ENCODE results near the gene PEX11B.

Gene PEX11B

DNA sequence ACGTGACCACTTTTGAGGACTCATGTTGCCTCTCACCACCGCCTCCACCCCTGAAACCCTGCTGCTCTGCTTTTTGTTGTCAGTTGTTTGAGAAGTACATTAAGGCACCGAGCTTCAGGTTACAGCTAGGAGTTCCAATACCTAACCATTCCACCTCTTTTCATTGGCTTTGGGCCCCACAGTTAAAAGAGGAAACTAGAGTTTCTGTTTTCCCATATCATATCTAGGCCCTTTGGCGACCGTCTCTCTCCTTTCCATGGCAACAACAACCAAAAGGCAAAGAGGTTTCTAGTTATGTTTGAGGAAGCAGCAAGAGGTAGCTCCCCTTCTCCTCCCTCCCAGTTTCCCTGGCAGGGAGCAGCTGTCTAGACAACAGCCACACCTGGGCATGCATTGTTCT, 38.7 kb downstream of the PEX11B start:
- DNase-seq, result peak; percentile 25 to 63 (median 61)
- WGBS (ENCODE audit: insufficient coverage), result 89% methylated on average over 3 of the region's 5 CpGs
- Histone ChIP-seq H3K27me3 (replicated peaks in 2 of 5; ENCODE audit: control insufficient read depth in 4 of 5, insufficient read depth in 5 of 5, low read length in 4 of 5) (peaks cover 0 to 5% (median 0%) of the 10 kb centered on the region in 5 experiments), H3K36me3 (ENCODE audit: control insufficient read depth in 4 of 4, insufficient read depth in 4 of 4, low read length in 3 of 4) (no peaks in the 10 kb centered on the region), H3K4me1 (ENCODE audit: control extremely low read depth in 1 of 4, control insufficient read depth in 4 of 4, insufficient read depth in 4 of 4, low read length in 3 of 4) (peaks cover 4 to 14% (median 7%) of the 10 kb centered on the region in 4 experiments), H3K4me3 (ENCODE audit: control insufficient read depth in 1 of 7, extremely low read depth in 1 of 7, insufficient read depth in 4 of 7, low read depth in 2 of 7, low read length in 6 of 7) (peak overlapping the region in 1 of 7 experiments; percentile 6), H3K9me3 (ENCODE audit: control extremely low read depth in 1 of 5, control insufficient read depth in 4 of 5, insufficient read depth in 2 of 5, low read depth in 1 of 5, low read length in 4 of 5) (no peaks in the 10 kb centered on the region), H3K27ac (ENCODE audit: insufficient read depth in 1 of 2, low read depth in 1 of 2, low read length in 2 of 2, poor library complexity in 1 of 2, severe bottlenecking in 2 of 2) (no peak overlapping the region)
- CTCF ChIA-PET, result interaction anchor here (1.1 to 6.6 kb wide), 5 partner anchors 12 to 32 kb away, joined by 4 to 47 read pairs (median 13); partner anchors contain the start of genes NUDT17 and PIAS3
- POLR2A ChIA-PET, result interaction anchor here (0.5 to 0.9 kb wide), 2 partner anchors 21 to 131 kb away, joined by 3 to 4 read pairs; partner anchors contain the start of gene PIAS3

DNA sequence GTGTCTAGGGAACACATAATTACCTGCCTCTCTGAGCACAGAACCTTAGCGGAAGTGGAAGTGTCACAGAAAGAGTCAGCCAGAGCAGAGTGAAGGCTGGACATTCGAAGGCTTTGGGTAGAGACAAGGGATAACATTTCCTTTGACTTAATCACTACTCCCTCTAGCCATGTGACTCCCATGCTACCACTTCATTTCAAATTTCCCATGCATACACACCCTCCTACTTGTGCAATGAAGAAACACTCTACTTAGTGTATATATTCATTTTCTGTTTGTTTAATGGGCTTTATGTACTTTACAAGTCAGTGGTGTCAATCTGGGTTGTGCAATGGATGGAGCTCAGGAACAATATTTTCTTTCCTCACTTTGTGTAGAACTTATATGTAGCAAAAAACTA, 39.8 kb downstream of the PEX11B start:
- no peaks in the 10 kb centered on the region for H3K27me3 ChIP-seq (replicated peaks in 2 of 5; ENCODE audit: control insufficient read depth in 4 of 5, insufficient read depth in 5 of 5, low read length in 4 of 5)
- ChIA-PET CTCF (interaction anchor here (1.1 to 6.6 kb wide), 4 partner anchors 13 to 31 kb away, joined by 3 to 47 read pairs (median 23); partner anchors contain the start of genes NUDT17 and PIAS3), POLR2A (no interaction called here)
- WGBS (ENCODE audit: insufficient coverage), result 100% methylated on average over 1 of the region's 2 CpGs
- H3K9me3 ChIP-seq (ENCODE audit: control extremely low read depth in 1 of 5, control insufficient read depth in 4 of 5, insufficient read depth in 2 of 5, low read depth in 1 of 5, low read length in 4 of 5), result no peaks in the 10 kb centered on the region
- H3K36me3 ChIP-seq (ENCODE audit: control insufficient read depth in 4 of 4, insufficient read depth in 4 of 4, low read length in 3 of 4), result no peaks in the 10 kb centered on the region
- no peak overlapping the region for H3K4me3 ChIP-seq (ENCODE audit: control insufficient read depth in 1 of 7, extremely low read depth in 1 of 7, insufficient read depth in 4 of 7, low read depth in 2 of 7, low read length in 6 of 7)
- DNase-seq, result no peak
- H3K4me1 ChIP-seq (ENCODE audit: control extremely low read depth in 1 of 4, control insufficient read depth in 4 of 4, insufficient read depth in 4 of 4, low read length in 3 of 4), result peaks cover 4 to 14% (median 7%) of the 10 kb centered on the region in 4 experiments
- H3K27ac ChIP-seq (ENCODE audit: insufficient read depth in 1 of 2, low read depth in 1 of 2, low read length in 2 of 2, poor library complexity in 1 of 2, severe bottlenecking in 2 of 2), result no peak overlapping the region

DNA sequence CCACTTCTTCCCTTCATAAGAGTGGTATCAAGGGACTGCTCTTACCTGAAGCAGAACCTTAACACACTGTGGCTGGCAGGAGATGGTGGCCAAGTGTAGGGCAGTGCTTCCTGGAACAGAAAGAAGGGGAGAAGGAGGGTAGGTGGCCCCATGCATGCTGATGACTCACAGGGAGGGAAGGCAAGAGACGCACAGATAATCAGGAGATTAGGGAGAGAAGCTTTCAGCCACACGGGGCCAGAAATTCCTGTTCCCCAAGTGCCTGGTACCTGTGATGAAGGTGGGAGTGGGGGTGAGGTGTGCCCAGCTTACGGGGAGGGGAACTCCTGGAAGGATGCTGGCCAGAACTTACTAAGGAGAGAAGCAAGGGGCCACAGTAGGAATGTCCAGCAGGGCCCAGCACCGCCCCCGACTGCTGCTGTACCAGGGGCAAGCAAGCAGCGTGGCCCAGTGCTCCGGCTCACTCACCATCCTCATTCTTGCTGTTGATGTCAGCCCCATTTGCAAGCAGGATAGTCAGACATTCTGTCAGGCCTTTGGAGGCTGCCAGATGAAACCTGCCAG, 40.5 kb downstream of the PEX11B start:
- no peak for DNase-seq
- CTCF ChIA-PET, result interaction anchor here (1.1 to 6.6 kb wide), 4 partner anchors 14 to 30 kb away, joined by 3 to 47 read pairs (median 23); partner anchors contain the start of genes NUDT17 and PIAS3
- WGBS (ENCODE audit: insufficient coverage), result 100% methylated on average over 6 of the region's 7 CpGs
- H3K4me3 ChIP-seq (ENCODE audit: control insufficient read depth in 1 of 7, extremely low read depth in 1 of 7, insufficient read depth in 4 of 7, low read depth in 2 of 7, low read length in 6 of 7), result no peak overlapping the region
- H3K9me3 ChIP-seq (ENCODE audit: control extremely low read depth in 1 of 5, control insufficient read depth in 4 of 5, insufficient read depth in 2 of 5, low read depth in 1 of 5, low read length in 4 of 5), result no peaks in the 10 kb centered on the region
- POLR2A ChIA-PET, result no interaction called here
- peaks cover 4 to 17% (median 7%) of the 10 kb centered on the region in 4 experiments for H3K4me1 ChIP-seq (ENCODE audit: control extremely low read depth in 1 of 4, control insufficient read depth in 4 of 4, insufficient read depth in 4 of 4, low read length in 3 of 4)
- no peak overlapping the region for H3K27ac ChIP-seq (ENCODE audit: insufficient read depth in 1 of 2, low read depth in 1 of 2, low read length in 2 of 2, poor library complexity in 1 of 2, severe bottlenecking in 2 of 2)
- no peaks in the 10 kb centered on the region for H3K36me3 ChIP-seq (ENCODE audit: control insufficient read depth in 4 of 4, insufficient read depth in 4 of 4, low read length in 3 of 4)
- H3K27me3 ChIP-seq (replicated peaks in 2 of 5; ENCODE audit: control insufficient read depth in 4 of 5, insufficient read depth in 5 of 5, low read length in 4 of 5), result no peaks in the 10 kb centered on the region

DNA sequence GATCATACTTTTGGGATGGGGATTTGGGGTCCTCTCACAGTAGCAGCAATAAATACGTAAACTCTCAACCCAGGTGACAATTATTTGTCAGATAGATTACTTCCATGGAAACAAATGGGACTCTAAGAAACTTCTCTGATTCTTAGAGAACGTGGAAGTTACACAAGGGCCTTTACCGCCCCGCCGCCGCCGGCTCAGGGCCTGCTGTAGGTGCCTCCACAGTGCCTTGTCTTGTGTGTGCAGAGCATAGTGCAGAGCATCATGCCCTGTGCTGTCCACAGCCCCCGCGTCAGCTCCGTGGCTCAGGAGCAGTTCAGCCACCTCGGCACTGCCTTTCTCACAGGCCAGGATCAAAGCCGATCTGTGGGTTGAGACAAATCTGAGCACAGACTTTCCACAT, 43.9 kb downstream of the PEX11B start:
- CTCF ChIA-PET, result interaction anchor here (1.1 to 1.9 kb wide), 3 partner anchors 17 to 36 kb away, joined by 3 to 13 read pairs (median 4); partner anchors contain the start of gene ITGA10
- Histone ChIP-seq H3K4me1 (ENCODE audit: control extremely low read depth in 1 of 4, control insufficient read depth in 4 of 4, insufficient read depth in 4 of 4, low read length in 3 of 4) (peaks cover 0 to 28% (median 19%) of the 10 kb centered on the region in 4 experiments), H3K27ac (ENCODE audit: insufficient read depth in 1 of 2, low read depth in 1 of 2, low read length in 2 of 2, poor library complexity in 1 of 2, severe bottlenecking in 2 of 2) (no peak overlapping the region), H3K27me3 (replicated peaks in 2 of 5; ENCODE audit: control insufficient read depth in 4 of 5, insufficient read depth in 5 of 5, low read length in 4 of 5) (peaks cover 0 to 2% (median 0%) of the 10 kb centered on the region in 5 experiments), H3K36me3 (ENCODE audit: control insufficient read depth in 4 of 4, insufficient read depth in 4 of 4, low read length in 3 of 4) (no peaks in the 10 kb centered on the region), H3K4me3 (ENCODE audit: control insufficient read depth in 1 of 7, extremely low read depth in 1 of 7, insufficient read depth in 4 of 7, low read depth in 2 of 7, low read length in 6 of 7) (no peak overlapping the region), H3K9me3 (ENCODE audit: control extremely low read depth in 1 of 5, control insufficient read depth in 4 of 5, insufficient read depth in 2 of 5, low read depth in 1 of 5, low read length in 4 of 5) (no peaks in the 10 kb centered on the region)
- POLR2A ChIA-PET, result no interaction called here
- 98% methylated on average over 12 of the region's 12 CpGs for WGBS (ENCODE audit: insufficient coverage)
- DNase-seq, result no peak

DNA sequence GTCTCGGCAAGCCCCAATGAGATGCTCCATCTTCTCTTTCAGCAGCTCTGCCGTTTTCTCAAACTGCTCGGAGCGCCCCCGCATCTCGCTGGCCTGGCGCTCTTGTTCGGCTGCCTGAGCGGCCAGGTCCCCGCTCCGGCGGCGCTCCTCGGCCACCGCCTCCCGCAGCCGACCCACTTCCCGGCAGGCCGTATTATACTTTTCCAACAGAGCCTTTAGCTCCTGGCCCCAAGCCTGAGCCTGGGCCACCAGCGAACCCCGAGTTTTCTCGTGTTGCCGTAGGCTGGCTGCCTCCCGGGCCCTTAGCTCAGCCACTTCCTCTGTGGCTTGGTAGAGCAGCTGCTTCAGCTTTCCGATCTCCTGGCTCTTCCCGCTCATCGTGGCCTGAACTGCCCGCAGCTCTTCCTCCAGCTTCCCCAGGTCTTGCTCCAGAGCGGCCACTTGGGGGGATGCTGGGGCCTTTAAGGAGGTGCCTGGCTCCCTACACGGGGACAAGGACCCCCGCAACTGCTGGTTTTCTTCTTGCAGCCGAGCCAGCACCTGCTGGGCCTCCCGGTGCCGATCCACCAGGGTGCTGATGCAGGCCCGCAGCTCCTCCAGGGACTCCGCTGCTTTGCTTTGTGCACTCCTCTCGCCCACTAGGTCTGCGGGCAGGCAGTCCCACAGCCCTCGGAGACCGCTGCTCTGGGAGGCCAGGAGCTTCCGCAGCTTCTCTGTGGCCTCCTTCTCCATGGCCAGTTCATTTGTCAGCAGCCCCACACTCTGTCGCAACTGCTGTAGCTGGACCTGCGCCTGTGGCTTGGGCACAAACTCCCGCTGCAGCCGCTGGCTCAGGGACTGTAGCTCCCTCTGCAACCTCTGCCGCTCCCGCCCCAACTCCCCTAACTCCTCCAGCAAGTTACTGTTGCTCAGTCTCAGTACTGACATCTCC, 46.3 kb downstream of the PEX11B start:
- Histone ChIP-seq H3K27me3 (replicated peaks in 2 of 5; ENCODE audit: control insufficient read depth in 4 of 5, insufficient read depth in 5 of 5, low read length in 4 of 5) (peaks cover 0 to 2% (median 0%) of the 10 kb centered on the region in 5 experiments), H3K27ac (ENCODE audit: insufficient read depth in 1 of 2, low read depth in 1 of 2, low read length in 2 of 2, poor library complexity in 1 of 2, severe bottlenecking in 2 of 2) (peak overlapping the region in 1 of 2 experiments; percentile 33), H3K9me3 (ENCODE audit: control extremely low read depth in 1 of 5, control insufficient read depth in 4 of 5, insufficient read depth in 2 of 5, low read depth in 1 of 5, low read length in 4 of 5) (no peaks in the 10 kb centered on the region), H3K4me3 (ENCODE audit: control insufficient read depth in 1 of 7, extremely low read depth in 1 of 7, insufficient read depth in 4 of 7, low read depth in 2 of 7, low read length in 6 of 7) (peak overlapping the region; percentile 19 to 74 (median 58)), H3K36me3 (ENCODE audit: control insufficient read depth in 4 of 4, insufficient read depth in 4 of 4, low read length in 3 of 4) (peaks cover 0 to 2% (median 0%) of the 10 kb centered on the region in 4 experiments), H3K4me1 (ENCODE audit: control extremely low read depth in 1 of 4, control insufficient read depth in 4 of 4, insufficient read depth in 4 of 4, low read length in 3 of 4) (peaks cover 0 to 25% (median 17%) of the 10 kb centered on the region in 4 experiments)
- DNase-seq, result peak; percentile 31 to 70 (median 62)
- WGBS (ENCODE audit: insufficient coverage), result 26% methylated on average over 43 of the region's 47 CpGs
- ChIA-PET CTCF (interaction anchor here (0.7 to 3.3 kb wide), 16 partner anchors 9 to 85 kb away, joined by 3 to 19 read pairs (median 4); partner anchors contain the start of genes ANKRD35, LIX1L, NUDT17 and PEX11B), POLR2A (interaction anchor here (1.1 to 2.3 kb wide), 2 partner anchors 13 to 27 kb away, joined by 3 to 11 read pairs; partner anchors contain the start of genes NUDT17 and PIAS3)

DNA sequence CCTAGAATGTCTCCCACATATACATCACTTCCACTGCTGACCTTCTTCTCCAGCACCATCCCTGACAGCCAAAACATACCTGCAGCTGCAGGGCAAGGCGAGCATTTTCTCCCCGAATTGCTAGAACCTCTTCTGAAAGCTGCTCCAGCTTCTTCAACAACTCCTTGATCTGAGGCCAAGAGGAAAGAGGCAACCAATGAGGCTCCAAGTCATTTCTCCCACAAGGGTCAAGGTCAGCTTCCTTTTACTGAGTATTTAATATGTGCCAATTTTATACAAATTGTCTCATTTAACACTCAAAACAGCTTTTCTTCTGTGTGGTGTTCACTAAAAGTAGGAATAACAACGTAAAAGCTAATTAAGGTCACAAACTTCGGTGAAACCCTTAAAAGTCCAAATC, 50.3 kb downstream of the PEX11B start:
- POLR2A ChIA-PET, result no interaction called here
- Histone ChIP-seq H3K4me3 (ENCODE audit: control insufficient read depth in 1 of 7, extremely low read depth in 1 of 7, insufficient read depth in 4 of 7, low read depth in 2 of 7, low read length in 6 of 7) (no peak overlapping the region), H3K9me3 (ENCODE audit: control extremely low read depth in 1 of 5, control insufficient read depth in 4 of 5, insufficient read depth in 2 of 5, low read depth in 1 of 5, low read length in 4 of 5) (no peaks in the 10 kb centered on the region), H3K36me3 (ENCODE audit: control insufficient read depth in 4 of 4, insufficient read depth in 4 of 4, low read length in 3 of 4) (peaks cover 0 to 4% (median 0%) of the 10 kb centered on the region in 4 experiments), H3K27me3 (replicated peaks in 2 of 5; ENCODE audit: control insufficient read depth in 4 of 5, insufficient read depth in 5 of 5, low read length in 4 of 5) (peaks cover 0 to 2% (median 0%) of the 10 kb centered on the region in 5 experiments), H3K4me1 (ENCODE audit: control extremely low read depth in 1 of 4, control insufficient read depth in 4 of 4, insufficient read depth in 4 of 4, low read length in 3 of 4) (peaks cover 0 to 24% (median 17%) of the 10 kb centered on the region in 4 experiments), H3K27ac (ENCODE audit: insufficient read depth in 1 of 2, low read depth in 1 of 2, low read length in 2 of 2, poor library complexity in 1 of 2, severe bottlenecking in 2 of 2) (no peak overlapping the region)
- DNase-seq, result no peak
- CTCF ChIA-PET, result interaction anchor here (1.2 kb wide), 1 partner anchor 11 kb away, joined by 3 read pairs; no protein-coding TSS in a partner anchor
- 97% methylated on average over 4 of the region's 4 CpGs for WGBS (ENCODE audit: insufficient coverage)

All from common myeloid progenitor, CD34-positive (primary cell).